ENCODE results near the gene VMAC. TPM values are rescaled to one million over a fixed set of nuclear protein-coding genes. Genes with fewer than 3 reads are reported as not detected.
A peak's percentile ranks its signal among the peaks of the same experiment; 100 is the strongest.

Gene VMAC
- total and polyA plus RNA-seq, 2 of the 13 experiments (the other 11 are each of a cell fraction or from before 2014, with no cell fraction given) = 2.4 TPM

DNA sequence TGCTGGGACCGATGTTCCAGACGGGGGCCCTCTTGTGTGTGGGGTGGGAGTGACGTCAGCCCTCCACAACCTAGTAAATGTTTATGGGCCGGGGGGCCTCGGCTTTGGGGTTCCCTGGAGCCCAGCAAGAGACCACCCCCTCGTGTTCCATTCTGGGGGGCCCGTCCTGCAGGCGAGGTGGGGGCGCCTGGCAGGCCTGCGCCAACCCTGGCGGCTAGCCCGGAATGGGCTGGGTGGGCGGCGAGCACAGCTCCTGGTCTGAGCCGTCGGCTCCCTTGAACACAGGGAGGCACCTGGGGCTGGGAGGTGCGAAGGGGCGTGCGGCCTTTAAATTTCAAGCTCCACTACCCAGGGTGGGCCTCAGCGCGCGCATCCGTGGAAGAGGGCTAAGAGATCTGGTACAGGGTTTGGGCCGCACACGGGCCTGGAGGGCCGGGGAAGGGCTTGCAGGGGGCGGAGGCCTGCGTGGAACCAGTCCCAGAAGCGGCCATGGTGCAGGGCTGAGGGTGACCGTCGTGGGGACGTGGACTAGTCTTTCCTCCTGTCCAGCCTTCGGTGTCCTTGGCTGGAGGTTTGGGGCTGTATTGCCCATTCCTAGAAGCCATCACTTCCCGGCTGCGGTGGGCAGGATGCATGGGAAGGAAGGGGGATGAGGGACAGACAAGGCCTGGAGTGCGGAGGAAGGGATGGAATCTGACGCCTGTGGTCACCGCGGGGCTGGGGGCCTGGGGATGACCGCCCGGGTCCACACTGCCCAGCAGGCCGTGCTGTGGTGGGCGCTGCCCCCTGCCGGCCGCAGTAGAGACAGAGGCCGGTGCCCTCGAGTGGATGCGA is 12.5 kb upstream of the VMAC start (continued):
- TF ChIP-seq HOXA9 (CRISPR knock-in tag; IDR thresholded peaks at IDR 0.05; ENCODE audit: borderline replicate concordance) = no peak
- no peak for TF ChIP-seq TBP (CRISPR knock-in tag; IDR thresholded peaks at IDR 0.05)
- TF ChIP-seq ZFP82 (CRISPR knock-in tag; IDR thresholded peaks at IDR 0.05; ENCODE audit: borderline replicate concordance) = no peak
- TF ChIP-seq CC2D1A (CRISPR knock-in tag; IDR thresholded peaks at IDR 0.05) = no peak
- TF ChIP-seq, protein P1, sequence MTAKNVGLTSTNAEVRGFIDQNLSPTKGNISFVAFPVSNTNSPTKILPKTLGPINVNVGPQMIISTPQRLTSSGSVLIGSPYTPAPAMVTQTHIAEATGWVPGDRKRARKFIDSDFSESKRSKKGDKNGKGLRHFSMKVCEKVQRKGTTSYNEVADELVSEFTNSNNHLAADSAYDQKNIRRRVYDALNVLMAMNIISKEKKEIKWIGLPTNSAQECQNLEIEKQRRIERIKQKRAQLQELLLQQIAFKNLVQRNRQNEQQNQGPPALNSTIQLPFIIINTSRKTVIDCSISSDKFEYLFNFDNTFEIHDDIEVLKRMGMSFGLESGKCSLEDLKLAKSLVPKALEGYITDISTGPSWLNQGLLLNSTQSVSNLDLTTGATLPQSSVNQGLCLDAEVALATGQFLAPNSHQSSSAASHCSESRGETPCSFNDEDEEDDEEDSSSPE (CRISPR knock-in tag; IDR thresholded peaks at IDR 0.05) = 0 out of 2 replicates have a peak, but pooled peaks have one; percentile 17
- TF ChIP-seq MTF1 (CRISPR knock-in tag; IDR thresholded peaks at IDR 0.05) = no peak
- TF ChIP-seq, protein P2, sequence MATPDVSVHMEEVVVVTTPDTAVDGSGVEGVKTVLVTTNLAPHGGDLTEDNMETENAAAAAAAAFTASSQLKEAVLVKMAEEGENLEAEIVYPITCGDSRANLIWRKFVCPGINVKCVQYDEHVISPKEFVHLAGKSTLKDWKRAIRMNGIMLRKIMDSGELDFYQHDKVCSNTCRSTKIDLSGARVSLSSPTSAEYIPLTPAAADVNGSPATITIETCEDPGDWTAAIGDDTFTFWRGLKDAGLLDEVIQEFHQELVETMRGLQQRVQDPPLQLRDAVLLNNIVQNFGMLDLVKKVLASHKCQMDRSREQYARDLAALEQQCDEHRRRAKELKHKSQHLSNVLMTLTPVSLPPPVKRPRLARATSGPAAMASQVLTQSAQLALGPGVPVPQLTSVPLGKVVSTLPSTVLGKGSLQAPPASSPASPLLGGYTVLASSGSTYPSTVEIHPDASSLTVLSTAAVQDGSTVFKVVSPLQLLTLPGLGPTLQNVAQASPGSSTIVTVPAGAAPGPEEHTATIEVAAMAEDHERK (CRISPR knock-in tag; IDR thresholded peaks at IDR 0.05; ENCODE audit: low read depth) = no peak
- no peak for TF ChIP-seq RELA (CRISPR knock-in tag; IDR thresholded peaks at IDR 0.05)
- TF ChIP-seq, protein P3, sequence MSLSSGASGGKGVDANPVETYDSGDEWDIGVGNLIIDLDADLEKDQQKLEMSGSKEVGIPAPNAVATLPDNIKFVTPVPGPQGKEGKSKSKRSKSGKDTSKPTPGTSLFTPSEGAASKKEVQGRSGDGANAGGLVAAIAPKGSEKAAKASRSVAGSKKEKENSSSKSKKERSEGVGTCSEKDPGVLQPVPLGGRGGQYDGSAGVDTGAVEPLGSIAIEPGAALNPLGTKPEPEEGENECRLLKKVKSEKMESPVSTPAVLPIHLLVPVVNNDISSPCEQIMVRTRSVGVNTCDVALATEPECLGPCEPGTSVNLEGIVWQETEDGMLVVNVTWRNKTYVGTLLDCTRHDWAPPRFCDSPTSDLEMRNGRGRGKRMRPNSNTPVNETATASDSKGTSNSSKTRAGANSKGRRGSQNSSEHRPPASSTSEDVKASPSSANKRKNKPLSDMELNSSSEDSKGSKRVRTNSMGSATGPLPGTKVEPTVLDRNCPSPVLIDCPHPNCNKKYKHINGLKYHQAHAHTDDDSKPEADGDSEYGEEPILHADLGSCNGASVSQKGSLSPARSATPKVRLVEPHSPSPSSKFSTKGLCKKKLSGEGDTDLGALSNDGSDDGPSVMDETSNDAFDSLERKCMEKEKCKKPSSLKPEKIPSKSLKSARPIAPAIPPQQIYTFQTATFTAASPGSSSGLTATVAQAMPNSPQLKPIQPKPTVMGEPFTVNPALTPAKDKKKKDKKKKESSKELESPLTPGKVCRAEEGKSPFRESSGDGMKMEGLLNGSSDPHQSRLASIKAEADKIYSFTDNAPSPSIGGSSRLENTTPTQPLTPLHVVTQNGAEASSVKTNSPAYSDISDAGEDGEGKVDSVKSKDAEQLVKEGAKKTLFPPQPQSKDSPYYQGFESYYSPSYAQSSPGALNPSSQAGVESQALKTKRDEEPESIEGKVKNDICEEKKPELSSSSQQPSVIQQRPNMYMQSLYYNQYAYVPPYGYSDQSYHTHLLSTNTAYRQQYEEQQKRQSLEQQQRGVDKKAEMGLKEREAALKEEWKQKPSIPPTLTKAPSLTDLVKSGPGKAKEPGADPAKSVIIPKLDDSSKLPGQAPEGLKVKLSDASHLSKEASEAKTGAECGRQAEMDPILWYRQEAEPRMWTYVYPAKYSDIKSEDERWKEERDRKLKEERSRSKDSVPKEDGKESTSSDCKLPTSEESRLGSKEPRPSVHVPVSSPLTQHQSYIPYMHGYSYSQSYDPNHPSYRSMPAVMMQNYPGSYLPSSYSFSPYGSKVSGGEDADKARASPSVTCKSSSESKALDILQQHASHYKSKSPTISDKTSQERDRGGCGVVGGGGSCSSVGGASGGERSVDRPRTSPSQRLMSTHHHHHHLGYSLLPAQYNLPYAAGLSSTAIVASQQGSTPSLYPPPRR (CRISPR knock-in tag; IDR thresholded peaks at IDR 0.05; ENCODE audit: borderline replicate concordance) = peak; percentile 39; the same call in 1 of the 2 replicates
- TF ChIP-seq SP1 (IDR thresholded peaks at IDR 0.05) = no peak
- no peak for TF ChIP-seq SP1 (CRISPR knock-in tag; IDR thresholded peaks at IDR 0.05)
- no peak for TF ChIP-seq ZNF496 (CRISPR knock-in tag; IDR thresholded peaks at IDR 0.05; ENCODE audit: insufficient replicate concordance)
- peak; percentile 67 for TF ChIP-seq THAP11 (CRISPR knock-in tag; IDR thresholded peaks at IDR 0.05)
- TF ChIP-seq, protein P4, sequence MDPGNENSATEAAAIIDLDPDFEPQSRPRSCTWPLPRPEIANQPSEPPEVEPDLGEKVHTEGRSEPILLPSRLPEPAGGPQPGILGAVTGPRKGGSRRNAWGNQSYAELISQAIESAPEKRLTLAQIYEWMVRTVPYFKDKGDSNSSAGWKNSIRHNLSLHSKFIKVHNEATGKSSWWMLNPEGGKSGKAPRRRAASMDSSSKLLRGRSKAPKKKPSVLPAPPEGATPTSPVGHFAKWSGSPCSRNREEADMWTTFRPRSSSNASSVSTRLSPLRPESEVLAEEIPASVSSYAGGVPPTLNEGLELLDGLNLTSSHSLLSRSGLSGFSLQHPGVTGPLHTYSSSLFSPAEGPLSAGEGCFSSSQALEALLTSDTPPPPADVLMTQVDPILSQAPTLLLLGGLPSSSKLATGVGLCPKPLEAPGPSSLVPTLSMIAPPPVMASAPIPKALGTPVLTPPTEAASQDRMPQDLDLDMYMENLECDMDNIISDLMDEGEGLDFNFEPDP (CRISPR knock-in tag; conservative IDR thresholded peaks at IDR 0.05) = no peak
- no peak for TF ChIP-seq RCOR2 (CRISPR knock-in tag; IDR thresholded peaks at IDR 0.05)
